CD4-positive, alpha-beta T cell treated with Interferon gamma for 1 hour (primary cell): ENCODE results near the gene B9D2.
"Not testable (repeated sequence)": the region's sequence is repeated elsewhere in the genome, so short reads cannot be mapped to it uniquely, and the experiment has no call there.

ENCODE experiments used
- DNase-seq: peaks from one replicate; pipeline ENCODE4 v3.0.0-alpha.2; 2020

The B9D2 gene

GRCh38 chr19:41363753-41364523 lies at the start of gene B9D2:
B9D2 (minus strand) TSS chr19:41364149; CDS start chr19:41363519, 630 bp downstream.
- peak; percentile 99 for DNase-seq

GRCh38 chr19:41412953-41413352 lies 49.0 kb upstream of the B9D2 start:
- DNase-seq = no peak

GRCh38 chr19:41411968-41412265 lies 48.0 kb upstream of the B9D2 start:
- DNase-seq = no peak

- DNase-seq = no peak
Measured at GRCh38 chr19:41411100-41411967, 47.4 kb upstream of the B9D2 start.

- no peak for DNase-seq
Measured at GRCh38 chr19:41410336-41411054, 46.5 kb upstream of the B9D2 start.

GRCh38 chr19:41409288-41409687 lies 45.3 kb upstream of the B9D2 start:
- DNase-seq = no peak

GRCh38 chr19:41408846-41409245 lies 44.9 kb upstream of the B9D2 start:
- not testable (repeated sequence) for DNase-seq

- no peak for DNase-seq
Measured at GRCh38 chr19:41408256-41408655, 44.3 kb upstream of the B9D2 start.

- DNase-seq = no peak
Measured at GRCh38 chr19:41407271-41407670, 43.3 kb upstream of the B9D2 start.

GRCh38 chr19:41405776-41406175 lies 41.8 kb upstream of the B9D2 start:
- no peak for DNase-seq

GRCh38 chr19:41403181-41403970 lies 39.4 kb upstream of the B9D2 start:
- DNase-seq = no peak

GRCh38 chr19:41402010-41402409 lies 38.1 kb upstream of the B9D2 start:
- DNase-seq = no peak

GRCh38 chr19:41401483-41401882 lies 37.5 kb upstream of the B9D2 start:
- no peak for DNase-seq

GRCh38 chr19:41399525-41399924 lies 35.6 kb upstream of the B9D2 start:
- DNase-seq = no peak

- no peak for DNase-seq
Measured at GRCh38 chr19:41399091-41399490, 35.1 kb upstream of the B9D2 start.

- no peak for DNase-seq
Measured at GRCh38 chr19:41398598-41398997, 34.6 kb upstream of the B9D2 start.

GRCh38 chr19:41398050-41398418 lies 34.1 kb upstream of the B9D2 start:
- no peak for DNase-seq

- peak; percentile 100 for DNase-seq
Measured at GRCh38 chr19:41397086-41398049, 33.4 kb upstream of the B9D2 start, which contains the start of the genes BCKDHA and EXOSC5. BCKDHA (plus strand) TSS chr19:41397818; CDS start chr19:41397828, 10 bp downstream. EXOSC5 (minus strand) TSS chr19:41397359; CDS start chr19:41397328, 31 bp downstream.

GRCh38 chr19:41395355-41395754 lies 31.4 kb upstream of the B9D2 start:
- DNase-seq = no peak

GRCh38 chr19:41392775-41393174 lies 28.8 kb upstream of the B9D2 start:
- DNase-seq = no peak

GRCh38 chr19:41391618-41392017 lies 27.7 kb upstream of the B9D2 start:
- no peak for DNase-seq
